GM19463 (cell line): ENCODE measurements around the gene PCBP3.

Experiments
- ATAC-seq: cut with Tn5 transposase; IDR thresholded peaks from one replicate; pipeline ENCODE4 v1.9.1; 2021; ENCODE audit warnings: mild to moderate bottlenecking, moderate library complexity; ENCODE audit not compliant: unreplicated experiment

PCBP3 gene

GRCh38 chr21:45723049-45723958, 79.8 kb downstream of the PCBP3 start:
- no peak for ATAC-seq

- ATAC-seq, result no peak
Measured at GRCh38 chr21:45724345-45724961, 80.9 kb downstream of the PCBP3 start.

- ATAC-seq, result no peak
Measured at GRCh38 chr21:45724994-45725843, 81.7 kb downstream of the PCBP3 start.

GRCh38 chr21:45725844-45726200, 82.3 kb downstream of the PCBP3 start:
- no peak for ATAC-seq

GRCh38 chr21:45726438-45726837, 82.9 kb downstream of the PCBP3 start:
- no peak for ATAC-seq

GRCh38 chr21:45727390-45727789, 83.9 kb downstream of the PCBP3 start:
- no peak for ATAC-seq

GRCh38 chr21:45735259-45736000, 91.9 kb downstream of the PCBP3 start:
- ATAC-seq, result no peak

GRCh38 chr21:45736042-45736689, 92.6 kb downstream of the PCBP3 start:
- no peak for ATAC-seq

- ATAC-seq, result no peak
Measured at GRCh38 chr21:45736690-45737484, 93.4 kb downstream of the PCBP3 start.

- no peak for ATAC-seq
Measured at GRCh38 chr21:45737485-45738166, 94.1 kb downstream of the PCBP3 start.

- no peak for ATAC-seq
Measured at GRCh38 chr21:45739218-45740087, 95.9 kb downstream of the PCBP3 start.

GRCh38 chr21:45740088-45740440, 96.5 kb downstream of the PCBP3 start:
- ATAC-seq, result no peak

GRCh38 chr21:45740491-45741357, 97.2 kb downstream of the PCBP3 start:
- no peak for ATAC-seq

- no peak for ATAC-seq
Measured at GRCh38 chr21:45741691-45742090, 98.2 kb downstream of the PCBP3 start.

GRCh38 chr21:45742247-45742646, 98.7 kb downstream of the PCBP3 start:
- no peak for ATAC-seq

- no peak for ATAC-seq
Measured at GRCh38 chr21:45745256-45745655, 101.7 kb downstream of the PCBP3 start.

GRCh38 chr21:45747233-45747766, 103.8 kb downstream of the PCBP3 start:
- no peak for ATAC-seq
